NCI-H1092 (cell line): ENCODE data around the gene PSMG2.

Experiments used
- DNase-seq: peaks from one replicate; lab custom pipeline; 2025; lab: John Stamatoyannopoulos, UW

Gene PSMG2

DNA sequence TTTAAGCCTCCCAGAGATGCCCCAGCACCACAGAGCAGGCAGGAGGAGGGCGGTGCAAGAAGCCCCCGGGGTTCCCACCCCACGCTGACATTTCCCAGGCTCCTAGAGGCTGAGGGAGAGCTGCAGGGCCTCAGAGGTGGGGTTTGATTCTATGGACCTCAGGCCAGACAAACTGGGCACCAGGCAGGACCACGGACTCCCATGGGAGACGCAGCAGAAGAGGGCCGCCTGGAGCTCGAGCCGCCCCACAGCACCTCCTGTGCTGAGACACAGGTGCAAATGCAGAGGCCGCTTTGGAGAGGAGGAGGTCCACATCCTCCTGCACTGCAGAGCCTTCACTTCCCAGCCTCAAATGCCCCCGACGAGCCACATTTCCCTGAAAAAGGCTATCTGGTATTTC is 62.7 kb downstream of the PSMG2 start:
- DNase-seq = no peak

GRCh38 chr18:12766986-12767433 is 64.2 kb downstream of the PSMG2 start:
- no peak for DNase-seq

GRCh38 chr18:12767580-12768155 is 64.8 kb downstream of the PSMG2 start:
- no peak for DNase-seq

- no peak for DNase-seq
These were observed 65.8 kb downstream of the PSMG2 start for GRCh38 chr18:12768625-12769024.

- DNase-seq = no peak
These were observed 66.3 kb downstream of the PSMG2 start for GRCh38 chr18:12769136-12769535.

DNA sequence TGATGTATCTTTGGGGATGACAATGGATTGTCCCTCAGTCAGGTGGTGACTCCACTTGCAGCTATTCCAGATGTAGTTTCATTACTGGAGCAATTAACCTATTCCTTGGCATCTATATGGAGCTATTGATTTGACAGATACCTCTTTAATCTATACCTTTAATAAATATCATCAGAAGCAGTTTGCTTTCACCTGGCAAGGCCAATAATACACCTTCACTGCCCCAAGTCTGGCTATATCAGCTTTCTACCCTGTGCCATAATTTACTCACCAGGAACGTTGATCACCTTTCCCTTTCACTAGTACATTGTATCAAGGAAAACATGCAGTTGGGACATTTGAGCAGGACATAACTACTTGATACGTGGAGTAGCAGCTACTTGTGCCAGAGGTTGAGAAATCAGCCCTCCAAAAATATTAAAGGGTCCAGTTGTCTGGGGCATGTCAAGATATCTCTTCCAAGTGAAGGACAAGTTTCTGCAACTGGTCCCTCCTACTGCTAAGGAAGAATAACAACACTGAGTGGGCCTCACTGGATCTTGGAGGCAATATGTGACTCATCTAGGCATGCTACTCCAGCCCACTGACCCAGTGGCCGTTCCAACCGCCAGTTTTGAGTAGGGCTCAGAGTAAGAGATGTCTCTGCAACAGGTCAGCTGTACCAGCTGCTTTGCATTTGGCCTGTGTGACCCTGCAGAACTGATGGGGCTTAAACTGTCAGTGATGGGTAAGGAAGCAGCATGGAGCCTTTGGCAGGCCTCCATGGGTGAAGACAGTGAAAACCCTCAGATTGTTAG is 67.0 kb downstream of the PSMG2 start:
- no peak for DNase-seq

GRCh38 chr18:12770469-12771219 is 67.8 kb downstream of the PSMG2 start:
- no peak for DNase-seq

DNA sequence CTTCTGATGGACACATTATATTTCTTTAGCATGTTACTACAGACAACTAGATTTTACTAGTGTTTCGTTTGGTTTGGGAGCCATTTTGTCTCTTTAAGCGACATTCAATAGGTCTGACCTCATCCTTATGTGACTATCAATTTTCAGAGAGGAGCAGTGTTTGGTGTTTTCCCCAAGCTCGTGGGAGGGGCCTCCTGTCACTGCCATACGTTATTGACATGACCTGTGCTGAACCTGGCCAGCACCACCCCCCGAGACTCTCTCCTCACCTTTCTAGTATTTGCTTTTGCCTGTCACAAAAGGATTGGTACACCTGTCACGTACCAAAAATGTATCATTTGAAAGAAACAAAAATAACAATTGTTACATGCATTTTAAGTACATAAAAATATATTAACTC is 69.3 kb downstream of the PSMG2 start:
- DNase-seq = no peak

DNA sequence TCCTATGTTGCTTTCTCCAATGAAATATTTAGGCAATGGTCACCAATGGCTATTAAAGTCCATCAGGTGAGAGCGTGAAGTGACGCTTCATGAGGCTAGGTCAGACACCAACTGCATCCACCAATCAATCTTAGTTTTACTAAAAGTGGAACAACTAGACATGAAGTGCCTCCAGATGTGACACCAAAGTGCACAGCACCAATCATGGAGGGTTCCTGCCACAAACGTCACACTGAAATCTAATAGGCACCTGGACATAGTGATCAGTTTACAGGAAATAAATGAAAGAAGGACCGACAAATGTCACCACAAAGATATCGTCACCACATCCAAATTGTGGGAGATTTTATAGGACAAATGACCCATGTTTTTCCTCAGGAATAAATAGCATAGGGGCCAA is 70.5 kb downstream of the PSMG2 start:
- DNase-seq = no peak

GRCh38 chr18:12774982-12775381 is 72.1 kb downstream of the PSMG2 start:
- no peak for DNase-seq
